HL-60/S4 treated with retinoic acid at 250 ng/mL for 4 days and 3 days (cell line): ENCODE measurements around the gene ZNF652.
"Not testable (repeated sequence)": the region's sequence is repeated elsewhere in the genome, so short reads cannot be mapped to it uniquely, and the experiment has no call there.

Experiments used
- in situ Hi-C: fragments of 300-500 bp; cut with MboI; formaldehyde crosslinking; loops from 2 replicates; pipeline ENCODE4 v1.7.0; 2022; ENCODE audit warnings: low sequenced_read_pairs

ZNF652 gene

GRCh38 chr17:49318435-49318965, 43.5 kb downstream of the ZNF652 start:
- in situ Hi-C loops = loop anchor here (25.0 kb wide), 1 partner anchor 219 kb away; no protein-coding TSS in a partner anchor

- in situ Hi-C loops = loop anchor here (25.0 kb wide), 1 partner anchor 220 kb away; no protein-coding TSS in a partner anchor
Observed at GRCh38 chr17:49316889-49317675, 45.0 kb downstream of the ZNF652 start.

- in situ Hi-C loops = loop anchor here (25.0 kb wide), 1 partner anchor 221 kb away; no protein-coding TSS in a partner anchor
Observed at GRCh38 chr17:49316258-49316570, 45.8 kb downstream of the ZNF652 start.

- in situ Hi-C loops = loop anchor here (25.0 kb wide), 1 partner anchor 222 kb away; no protein-coding TSS in a partner anchor
Observed at GRCh38 chr17:49315551-49316257, 46.3 kb downstream of the ZNF652 start.

GRCh38 chr17:49312722-49313121, 49.3 kb downstream of the ZNF652 start:
- in situ Hi-C loops = loop anchor here (5.0 to 25.0 kb wide), 2 partner anchors 85 to 225 kb away; no protein-coding TSS in a partner anchor

GRCh38 chr17:49299996-49300395, 62.1 kb downstream of the ZNF652 start:
- in situ Hi-C loops = loop anchor here (25.0 kb wide), 1 partner anchor 237 kb away; no protein-coding TSS in a partner anchor

GRCh38 chr17:49298371-49298976, 63.6 kb downstream of the ZNF652 start:
- in situ Hi-C loops = no loop called here

GRCh38 chr17:49297141-49297540, 64.9 kb downstream of the ZNF652 start:
- in situ Hi-C loops = no loop called here

GRCh38 chr17:49294122-49294521, 67.9 kb downstream of the ZNF652 start:
- in situ Hi-C loops = no loop called here

GRCh38 chr17:49292901-49293300, 69.1 kb downstream of the ZNF652 start:
- in situ Hi-C loops = no loop called here

GRCh38 chr17:49291929-49292328, 70.1 kb downstream of the ZNF652 start:
- in situ Hi-C loops = no loop called here

GRCh38 chr17:49290690-49291359, 71.2 kb downstream of the ZNF652 start:
- in situ Hi-C loops = no loop called here

- in situ Hi-C loops = no loop called here
Observed at GRCh38 chr17:49288388-49288787, 73.7 kb downstream of the ZNF652 start.

GRCh38 chr17:49287481-49287880, 74.6 kb downstream of the ZNF652 start:
- in situ Hi-C loops = no loop called here

- in situ Hi-C loops = not testable (repeated sequence)
Observed at GRCh38 chr17:49286261-49286973, 75.6 kb downstream of the ZNF652 start.

- in situ Hi-C loops = no loop called here
Observed at GRCh38 chr17:49285716-49286115, 76.3 kb downstream of the ZNF652 start.

GRCh38 chr17:49280918-49281317, 81.1 kb downstream of the ZNF652 start:
- in situ Hi-C loops = no loop called here

GRCh38 chr17:49280061-49280460, 82.0 kb downstream of the ZNF652 start:
- in situ Hi-C loops = no loop called here

- in situ Hi-C loops = not testable (repeated sequence)
Observed at GRCh38 chr17:49279263-49280015, 82.6 kb downstream of the ZNF652 start.
